OCI-LY1 (cell line): ENCODE data around the gene SSRP1.

Experiments used
- CTCF ChIP-seq: fragments of 200-600 bp; sonication (generic), shearing (Covaris generic); IDR thresholded peaks from 2 replicates; pipeline ENCODE4 v1.5.1; 2017; ENCODE audit warnings: mild to moderate bottlenecking, antibody characterized with exemption, low read length, moderate library complexity, mixed read lengths
- EZH2 ChIP-seq: fragments of 200-600 bp; sonication (generic), shearing (Covaris generic); IDR thresholded peaks from 2 replicates; pipeline ENCODE4 v1.8.0; 2017; ENCODE audit warnings: borderline replicate concordance, mixed run types, mild to moderate bottlenecking, antibody characterized with exemption, low read length, moderate library complexity, mixed read lengths

GRCh38 chr11:57306940-57307565 is 28.6 kb downstream of the SSRP1 start:
- TF ChIP-seq CTCF (no peak), EZH2 (no peak)
